Stimulated activated CD4-positive, alpha-beta T cell treated with anti-CD3 and anti-CD28 coated beads, Interleukin-12 subunit alpha, Interleukin-12 subunit beta, amount 100 ng/mL, for 48 hours (primary cell): Measurements from ENCODE around the gene MIAT.

Experiments used
- DNase-seq, 3 donors: peaks; one replicate each; pipeline ENCODE4 v3.0.0-alpha.2; 2020; ENCODE audit warnings: low read depth in 2 of 3, low spot score in 1 of 3

MIAT gene

DNA sequence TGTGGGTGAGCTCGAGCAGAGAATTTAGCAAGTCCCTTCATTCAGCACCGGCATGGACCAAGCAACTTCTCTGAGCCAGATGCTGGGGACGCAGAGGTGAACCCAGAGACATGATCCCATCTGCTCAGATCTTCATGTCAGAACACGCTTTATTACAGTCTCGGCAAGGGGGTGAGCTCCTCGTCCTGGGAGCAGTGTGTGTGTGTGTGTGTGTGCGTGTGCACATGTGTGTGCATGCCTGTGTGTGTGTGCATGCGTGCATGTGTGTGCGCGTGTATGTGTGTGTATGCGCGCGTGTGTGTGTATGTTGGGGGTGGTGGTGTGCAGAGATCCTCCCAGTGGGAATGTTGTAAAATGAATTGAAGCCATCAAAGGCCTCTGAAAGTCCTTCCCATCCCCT lies 9.8 kb downstream of the MIAT start:
- DNase-seq = no peak

DNA sequence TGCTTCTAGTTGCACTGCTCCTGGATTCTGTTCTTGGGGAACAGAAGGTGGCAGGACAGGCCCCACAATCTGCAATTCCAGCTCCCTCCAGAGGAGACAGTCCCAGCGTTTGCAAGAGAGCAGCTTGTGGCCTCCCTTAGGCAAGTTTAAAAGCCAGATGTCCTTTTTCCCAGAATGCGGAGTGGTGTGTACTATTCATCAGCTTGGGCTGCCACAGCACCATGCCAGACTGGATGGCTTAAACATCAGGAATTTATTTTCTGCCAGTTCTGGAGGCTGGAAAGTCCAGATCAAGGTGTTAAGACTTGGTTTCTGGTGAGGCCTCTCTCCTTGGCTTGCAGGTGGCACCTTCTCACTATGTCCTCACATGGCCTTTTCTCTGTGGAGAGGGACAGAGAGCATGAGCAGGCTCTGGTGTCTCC lies 11.7 kb downstream of the MIAT start:
- no peak for DNase-seq

DNA sequence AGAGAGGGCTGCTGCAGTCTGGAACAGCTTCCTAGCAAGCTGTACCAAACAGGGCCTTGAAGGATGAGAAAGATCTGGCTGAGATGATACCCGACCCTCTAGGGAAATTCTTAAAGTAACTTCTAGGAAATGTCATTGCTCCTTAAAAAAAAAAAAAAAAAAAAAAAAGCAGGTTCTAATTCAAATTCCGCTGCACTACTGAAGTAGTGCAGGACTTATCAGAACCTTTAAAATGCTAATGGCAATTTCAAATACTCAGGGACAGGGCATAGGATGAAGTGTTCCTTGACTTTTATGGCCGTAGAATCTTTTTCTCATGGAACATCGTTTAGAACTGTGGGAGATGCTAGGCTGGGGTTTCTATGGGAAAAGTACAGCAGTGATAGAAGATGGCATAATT lies 13.1 kb downstream of the MIAT start:
- no peak for DNase-seq

DNA sequence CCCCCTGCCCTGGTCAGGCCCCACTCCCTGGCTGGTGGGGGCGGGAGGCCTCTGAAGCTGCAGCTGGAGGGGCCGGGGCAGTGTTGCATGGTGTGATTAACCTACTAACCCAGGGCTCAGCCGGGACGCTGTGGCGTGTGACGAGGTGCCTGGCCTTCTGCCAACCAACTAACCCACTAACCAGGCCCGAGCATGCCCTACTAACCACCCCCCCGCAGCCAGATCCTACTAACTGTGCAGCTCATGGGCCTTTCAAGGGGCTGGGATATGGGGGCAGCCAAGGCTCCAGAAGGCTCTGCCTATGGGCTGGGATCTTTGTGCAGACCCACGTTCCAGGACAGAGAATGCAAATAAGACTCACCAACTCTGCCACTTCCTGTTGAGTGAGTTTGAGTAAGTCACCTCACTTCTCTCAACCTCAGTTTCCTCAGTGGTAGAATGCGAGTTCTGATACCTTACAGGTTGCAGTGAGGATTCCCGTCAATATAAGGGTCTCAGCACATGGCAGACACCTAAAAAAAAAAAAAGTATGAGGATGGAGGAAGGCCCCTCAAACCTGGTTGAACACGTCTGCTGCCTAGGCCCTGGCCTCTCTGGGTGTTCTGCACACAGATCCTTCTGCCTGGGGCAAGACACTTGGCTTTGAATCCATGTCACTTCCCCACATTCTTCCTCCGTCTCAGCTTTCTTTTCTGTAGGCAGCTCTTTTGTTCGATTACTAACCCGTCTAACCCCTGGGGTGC lies 14.1 kb downstream of the MIAT start:
- DNase-seq = peak in 2 of 3 donors; percentile 49 to 54

DNA sequence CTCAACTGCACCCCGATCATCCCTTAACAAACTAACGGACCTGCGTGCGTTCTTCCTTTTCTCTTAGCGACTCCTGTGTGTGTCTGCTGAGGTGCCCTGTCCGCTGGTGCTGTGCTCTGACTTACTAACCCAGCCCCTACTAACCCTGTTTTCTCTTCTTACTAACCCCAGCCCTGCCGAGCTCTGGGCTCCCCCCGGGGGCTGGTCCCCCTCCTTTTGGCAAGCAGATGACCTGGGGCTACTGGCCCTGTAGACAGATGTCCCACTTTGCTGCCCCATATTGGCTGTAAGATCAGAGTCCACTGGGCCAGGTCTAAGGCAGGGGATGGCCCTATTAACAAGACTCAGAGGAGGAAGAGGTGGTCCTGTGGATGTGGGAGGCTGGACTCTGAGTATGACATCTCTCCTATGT lies 14.7 kb downstream of the MIAT start:
- no peak for DNase-seq

DNA sequence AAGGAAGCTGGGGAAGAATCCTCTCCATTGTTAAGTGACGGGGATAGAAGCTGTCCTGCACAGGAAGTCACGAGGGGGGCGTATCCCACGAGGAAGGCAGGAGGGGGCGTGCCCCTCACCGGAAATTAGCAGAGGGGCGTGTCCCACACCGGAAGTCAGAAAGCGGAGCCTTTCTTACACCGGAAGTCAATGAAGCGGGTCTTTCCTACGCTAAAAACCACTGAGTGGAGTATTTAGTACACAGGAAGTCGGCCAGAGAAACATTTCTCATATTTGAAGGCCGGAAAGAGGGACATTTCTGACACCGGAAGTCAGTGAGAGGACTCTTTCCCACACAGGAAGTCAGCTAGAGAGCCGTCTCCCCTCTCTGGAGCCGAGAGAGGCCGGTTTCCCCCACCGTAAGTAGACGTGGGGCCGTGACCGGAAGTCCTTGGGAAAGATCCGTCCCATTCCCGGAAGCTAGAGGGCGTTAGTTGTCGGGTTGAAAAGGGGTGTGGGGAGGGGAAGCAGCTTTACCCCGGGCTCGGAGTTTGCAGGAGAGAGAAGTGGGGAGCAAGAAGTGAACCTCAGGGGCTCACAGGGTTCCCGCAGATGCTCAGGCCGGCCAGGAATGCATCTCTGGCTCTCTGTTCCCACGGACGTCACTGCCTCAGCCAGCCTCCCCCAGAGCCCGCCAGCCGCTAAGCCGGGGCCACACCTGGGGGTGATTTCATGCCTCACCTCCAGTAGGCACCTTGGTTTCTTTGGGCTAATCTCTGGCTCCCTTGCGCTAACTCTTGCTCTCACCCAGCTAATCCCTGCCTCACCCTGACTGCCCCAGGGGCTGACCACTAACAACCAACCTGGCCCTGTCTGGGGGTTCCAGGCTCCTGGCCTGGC lies 15.4 kb downstream of the MIAT start:
- peak; percentile 86 to 93 (median 90) for DNase-seq

DNA sequence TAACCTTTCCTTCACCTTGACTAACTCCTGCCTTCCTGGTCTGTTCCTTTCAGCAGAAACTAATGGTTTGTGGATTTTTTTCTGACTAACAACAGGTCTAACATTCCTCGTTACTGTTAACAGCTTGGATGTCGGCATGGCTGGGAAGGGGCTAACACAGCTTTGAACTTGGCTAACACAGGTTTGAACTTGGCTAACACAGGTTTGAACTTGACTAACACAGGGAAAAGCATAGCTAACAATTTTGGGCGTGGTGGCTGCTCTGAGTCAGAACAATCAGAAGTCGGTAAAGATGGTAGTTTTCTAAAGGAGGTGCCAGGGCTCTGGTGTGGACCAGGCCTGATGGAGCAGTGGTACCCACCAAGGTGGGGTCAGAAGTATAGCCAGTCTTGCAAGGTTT lies 16.1 kb downstream of the MIAT start:
- no peak for DNase-seq

DNA sequence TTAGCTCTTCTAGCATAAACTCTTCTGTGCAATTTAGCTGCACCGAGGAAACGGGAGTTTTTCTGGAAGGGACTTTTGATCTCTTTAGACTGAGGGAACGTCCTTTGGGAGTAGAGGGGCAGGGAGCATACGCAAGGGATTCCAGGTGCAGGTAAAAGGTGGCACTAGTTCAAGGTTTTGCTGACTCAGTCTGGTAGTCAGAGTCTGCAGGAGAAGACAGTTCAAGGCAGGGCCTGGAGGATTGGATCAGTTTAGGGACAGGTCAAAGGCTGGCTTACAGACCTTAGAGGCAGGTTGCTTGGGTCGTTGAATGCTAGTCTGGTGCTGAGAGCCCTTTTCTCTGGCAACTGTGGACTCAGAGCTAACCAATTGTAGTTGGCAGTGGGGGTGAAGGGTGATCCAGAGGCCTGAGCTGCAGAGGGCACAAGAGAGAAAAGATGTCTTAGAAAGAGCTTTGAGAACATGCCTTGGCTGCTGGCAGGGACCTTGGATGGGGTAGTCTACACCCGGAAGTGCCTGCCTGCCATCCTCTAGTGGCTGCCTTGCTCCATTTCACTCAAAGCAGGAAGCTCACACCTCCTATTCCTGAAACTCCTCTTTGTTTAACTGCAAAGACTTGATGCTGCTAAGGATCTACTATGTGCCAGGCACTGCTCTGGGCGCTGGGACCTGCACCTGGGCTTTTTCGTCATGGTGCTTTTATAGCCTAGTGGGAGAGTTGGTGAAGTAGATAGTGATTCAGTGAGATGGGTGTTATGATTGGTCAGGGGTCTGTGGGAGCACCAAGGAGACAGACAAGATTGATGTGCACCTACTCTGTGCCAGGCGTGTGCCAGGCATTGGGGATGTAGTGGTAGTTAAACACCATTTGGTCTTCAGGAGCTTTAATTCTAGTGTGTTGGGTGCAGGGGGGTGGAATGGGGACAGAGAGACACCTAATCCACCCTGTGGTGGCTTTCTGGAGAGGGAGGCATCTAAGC lies 17.1 kb downstream of the MIAT start:
- DNase-seq = no peak

DNA sequence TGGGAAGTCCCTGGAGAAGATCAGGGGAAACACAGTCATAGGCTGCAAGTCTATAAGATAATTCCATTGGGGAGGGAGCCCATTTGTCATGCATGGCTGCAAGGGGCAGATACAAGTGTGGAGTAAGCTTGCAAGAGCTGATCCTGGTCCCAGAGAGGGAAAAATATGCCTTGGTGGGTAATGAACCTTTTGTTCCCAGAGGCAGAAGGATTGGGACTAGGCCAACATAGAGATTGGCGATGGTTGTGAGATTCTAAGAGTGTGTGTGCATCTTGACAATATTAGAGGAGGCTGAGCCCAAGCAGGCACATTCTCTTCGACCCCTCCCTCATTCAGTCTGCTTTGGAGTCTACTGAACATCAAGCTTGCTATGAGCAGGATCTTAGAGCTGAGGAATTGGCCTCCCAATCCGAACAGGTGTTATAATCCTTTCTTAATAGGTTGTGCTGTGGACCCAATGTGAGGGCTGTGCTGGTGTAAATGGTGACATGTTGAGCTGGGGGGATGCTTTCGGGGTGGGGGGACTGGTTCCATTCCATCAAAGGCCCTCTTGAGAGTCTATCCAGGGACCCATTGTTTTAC lies 18.4 kb downstream of the MIAT start:
- no peak for DNase-seq

DNA sequence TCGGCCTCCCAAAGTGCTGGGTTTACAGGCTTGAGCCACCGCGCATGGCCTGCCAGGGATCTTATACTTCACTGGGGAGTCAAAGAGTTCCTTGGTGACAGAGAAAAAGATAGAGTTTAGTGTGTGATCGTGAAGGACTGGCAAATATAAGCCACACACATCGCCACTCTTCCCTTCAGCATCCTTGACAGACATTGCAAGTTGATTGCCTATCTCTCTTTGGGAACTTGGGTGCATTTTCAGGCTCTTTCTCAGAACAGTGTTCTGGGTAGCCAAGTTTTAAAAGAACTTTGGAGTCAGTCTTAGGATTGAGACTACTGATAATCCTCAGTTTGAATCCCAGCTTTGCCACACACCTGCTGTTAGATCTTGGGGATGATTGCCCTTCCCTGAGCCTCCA lies 19.8 kb downstream of the MIAT start:
- DNase-seq = no peak

DNA sequence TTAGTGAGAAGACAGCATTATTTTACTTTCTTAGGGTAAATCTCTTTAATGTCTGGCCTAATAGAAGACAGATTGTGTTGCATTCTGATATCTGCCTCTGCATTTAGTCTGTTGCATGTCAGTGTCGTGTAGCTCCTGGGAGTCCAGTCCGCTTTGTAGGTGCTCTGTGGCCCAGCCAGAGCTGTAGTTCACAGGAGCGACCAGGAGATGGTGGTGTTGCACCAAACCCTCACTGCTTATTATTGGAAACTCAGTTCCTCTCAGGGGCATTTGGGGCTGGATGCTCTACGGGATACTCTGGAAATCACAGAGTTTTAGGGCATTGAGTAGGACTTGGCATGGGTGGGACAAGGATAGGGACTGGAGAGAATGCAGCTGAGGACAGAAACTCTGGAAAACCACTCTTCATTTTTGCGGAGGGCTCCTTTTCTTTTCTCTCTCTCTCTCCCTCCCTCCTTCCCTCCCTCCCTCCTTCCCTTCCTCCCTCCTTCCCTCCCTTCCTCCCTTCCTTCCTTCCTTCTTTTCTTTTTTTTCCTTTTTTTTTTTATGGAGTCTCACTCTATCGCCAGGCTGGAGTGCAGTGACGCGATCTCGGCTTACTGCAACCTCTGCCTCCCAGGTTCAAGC lies 21.7 kb downstream of the MIAT start:
- peak; percentile 55 to 77 (median 66) for DNase-seq

DNA sequence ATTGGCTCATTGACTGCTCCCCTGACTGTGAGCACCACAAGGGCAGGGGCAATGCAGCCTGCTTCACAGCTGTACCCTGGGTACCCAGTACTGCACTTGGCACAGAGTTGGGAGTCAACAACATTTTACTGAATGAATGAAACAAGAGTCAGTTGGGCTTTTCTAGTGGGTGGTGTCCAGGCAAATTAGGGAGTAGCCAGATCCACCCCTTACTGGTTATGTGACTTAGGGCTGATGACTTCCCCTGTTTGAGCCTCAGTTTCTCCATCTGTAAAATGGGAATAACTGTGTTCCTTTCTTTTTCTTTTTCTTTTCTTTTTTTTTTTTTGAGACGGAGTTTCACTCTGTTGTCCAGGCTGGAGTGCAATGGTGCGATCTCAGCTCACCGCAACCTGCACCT lies 23.1 kb downstream of the MIAT start:
- no peak for DNase-seq

DNA sequence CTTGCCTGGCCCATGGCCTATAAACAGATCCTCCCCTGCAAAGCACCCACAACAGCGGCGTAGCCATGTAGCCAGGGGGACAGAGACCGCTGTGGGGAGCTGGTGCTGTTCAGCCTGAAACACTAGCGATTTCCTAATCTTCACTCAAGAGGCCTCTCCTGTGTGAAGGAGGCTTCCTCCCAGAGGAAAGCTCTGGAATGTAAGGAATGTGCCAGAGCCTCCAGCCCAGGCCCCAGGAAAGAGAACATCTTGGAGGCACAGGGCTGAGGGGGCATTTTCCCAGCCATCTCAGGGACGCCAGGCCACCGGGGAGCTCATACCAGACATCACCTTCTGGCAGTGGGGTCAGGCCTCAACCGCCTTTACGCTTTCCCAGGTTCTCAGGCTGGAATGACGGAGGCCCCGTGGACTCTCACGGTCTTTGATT lies 24.0 kb downstream of the MIAT start:
- DNase-seq = no peak

DNA sequence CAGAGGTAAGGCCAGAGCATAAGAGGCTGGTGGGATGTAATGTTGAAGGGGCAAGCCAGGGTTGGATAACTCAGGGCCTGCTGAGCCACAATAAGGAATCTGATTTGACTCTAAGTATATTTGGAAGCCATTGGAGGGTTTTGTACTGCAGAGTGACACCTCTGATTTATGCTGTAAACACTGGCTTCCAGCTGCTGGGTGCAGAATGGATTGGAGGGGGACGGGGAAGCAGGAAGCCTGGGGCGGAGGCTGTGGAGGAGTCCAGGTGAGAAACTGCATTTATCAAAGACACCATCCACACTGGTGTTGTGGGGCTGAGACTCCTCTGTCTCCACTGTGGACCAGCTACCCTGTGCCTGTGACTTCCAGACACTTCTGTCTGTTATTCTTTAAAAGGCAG lies 26.8 kb downstream of the MIAT start:
- DNase-seq = no peak

DNA sequence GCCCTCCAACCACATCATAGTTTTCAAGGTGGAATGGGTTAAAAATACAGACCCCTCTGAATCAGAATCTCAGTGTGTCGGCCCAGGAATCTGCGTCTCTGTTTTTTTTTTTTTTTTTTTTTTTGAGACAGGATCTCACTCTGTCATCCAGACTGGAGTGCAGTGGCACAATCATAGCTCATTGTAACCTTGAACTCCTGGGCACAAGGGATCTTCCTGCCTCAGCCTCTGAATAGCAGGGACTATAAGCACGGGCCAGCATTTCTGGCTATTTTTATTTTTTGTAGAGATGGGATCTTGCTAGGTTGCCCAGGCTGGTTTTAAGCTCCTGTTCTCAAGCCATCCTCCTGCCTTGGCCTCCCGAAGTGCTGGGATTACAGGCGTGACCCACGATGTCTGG lies 28.2 kb downstream of the MIAT start:
- no peak for DNase-seq

DNA sequence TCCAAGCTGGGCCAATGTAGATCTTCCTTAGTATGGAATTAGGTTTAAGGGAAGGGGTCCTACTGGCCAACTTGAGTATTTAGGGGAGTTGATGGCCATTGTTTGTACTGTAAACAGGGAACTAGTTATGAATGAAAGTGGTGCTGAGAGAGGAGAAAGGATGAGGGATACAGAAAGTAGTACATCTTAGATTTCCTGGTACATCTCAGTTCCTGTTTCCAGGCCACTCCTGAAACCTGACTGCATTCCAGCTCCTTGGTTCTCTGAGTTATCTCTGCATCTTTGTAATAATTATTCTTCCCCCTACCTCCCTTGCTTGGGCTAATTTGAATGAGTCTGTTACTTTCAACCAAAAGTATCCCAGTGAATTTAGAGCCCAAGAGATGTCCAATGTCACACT lies 30.1 kb downstream of the MIAT start:
- DNase-seq = no peak

DNA sequence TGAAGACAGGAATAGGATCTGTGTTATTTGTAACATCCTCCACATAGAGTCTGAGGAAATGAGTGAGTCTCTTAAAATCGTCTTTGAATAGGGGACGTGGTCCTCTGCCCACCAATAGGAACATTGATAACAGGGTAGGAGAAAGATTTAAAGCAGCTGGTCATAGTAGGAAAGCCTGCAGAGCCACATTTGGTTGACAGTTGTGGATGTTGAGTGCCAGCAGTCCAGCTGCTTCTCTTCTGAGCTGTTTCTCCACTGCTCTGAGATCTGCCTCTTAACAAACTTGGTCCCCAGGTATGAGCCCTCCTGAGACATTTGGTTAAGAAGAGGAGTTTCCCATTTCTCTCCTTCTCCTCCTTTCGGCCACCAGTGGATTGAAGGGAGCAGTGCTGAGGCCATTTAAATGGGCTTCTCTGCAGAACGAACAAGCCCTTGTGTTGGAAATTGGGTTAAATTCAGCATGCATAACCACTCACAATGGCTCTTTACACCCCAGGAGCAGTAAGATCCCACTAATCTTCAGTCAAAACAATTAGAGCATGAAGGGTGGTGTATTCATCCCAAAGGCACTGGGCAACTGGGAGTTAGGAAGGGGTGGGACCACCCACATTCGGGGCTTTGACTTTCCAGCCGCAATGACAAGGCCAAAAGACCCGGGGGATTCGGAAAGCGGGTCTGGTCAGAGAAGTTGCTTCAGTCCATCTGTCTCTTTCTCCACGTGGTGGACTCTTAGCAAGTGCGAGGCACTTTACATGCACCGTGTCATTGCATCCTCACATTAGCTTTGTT lies 32.3 kb downstream of the MIAT start:
- DNase-seq = no peak

DNA sequence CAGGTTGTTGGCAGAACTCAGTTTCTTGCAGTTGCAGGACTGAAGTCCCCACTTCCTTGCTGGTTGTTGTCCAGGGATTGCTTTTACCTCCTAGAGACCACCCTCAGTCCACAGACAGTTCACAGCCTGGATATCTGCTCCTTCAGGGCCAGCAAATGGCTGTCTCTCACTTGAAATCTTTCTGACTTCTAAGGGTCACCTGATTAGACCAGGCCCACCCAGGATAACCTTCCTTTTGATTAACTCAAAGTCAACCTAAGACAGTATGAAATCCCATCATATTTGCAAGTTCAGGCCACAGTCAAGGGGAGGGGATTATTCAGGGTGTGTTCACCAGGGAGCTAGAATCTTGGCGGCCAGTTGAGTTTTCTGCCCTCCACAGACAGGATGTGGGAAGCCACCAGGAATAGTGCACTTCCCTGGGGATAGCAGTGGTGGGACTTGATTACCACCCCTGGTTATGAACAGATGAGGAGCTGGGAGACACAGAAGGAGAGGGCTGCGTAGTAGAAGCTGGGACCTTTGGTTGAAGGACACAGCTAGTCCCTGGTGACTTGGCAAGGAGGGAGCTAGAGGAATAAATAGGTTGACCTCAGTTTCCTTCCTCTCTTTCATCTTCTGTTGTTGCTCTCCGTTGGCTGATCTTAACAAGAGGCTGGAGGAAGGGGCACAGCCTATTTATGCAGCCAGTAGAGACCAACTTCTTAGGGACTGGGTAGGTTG lies 33.4 kb downstream of the MIAT start:
- DNase-seq = no peak

DNA sequence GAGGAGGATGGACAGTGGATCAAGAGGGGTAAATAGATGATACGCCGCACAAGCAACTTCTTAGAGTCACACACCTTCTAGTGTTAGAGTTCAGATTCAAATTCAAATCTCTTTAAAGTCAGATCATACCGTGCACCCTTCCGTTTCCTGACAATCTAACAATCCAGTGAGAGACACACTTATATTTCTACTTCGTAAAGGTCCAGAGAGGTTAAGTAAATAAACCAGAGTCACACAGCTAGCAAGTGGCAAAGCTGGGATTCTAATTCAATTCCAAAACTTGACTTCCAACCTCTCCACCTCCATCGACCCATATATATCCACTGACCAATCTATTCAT lies 34.0 kb downstream of the MIAT start:
- no peak for DNase-seq
